HepG2 (cell line): ENCODE measurements around the gene IGFBP6.

Experiments used
- CEBPB ChIP-seq: IDR thresholded peaks from 2 replicates; pipeline ENCODE4 v1.6.1; 2011; ENCODE audit warnings: low read depth, low read length, improper control_type of control experiment, borderline replicate concordance
- NFATC3 ChIP-seq: sonication (generic); formaldehyde crosslinking; IDR thresholded peaks from 2 replicates; pipeline ENCODE4 v1.5.1; 2020; ENCODE audit warnings: mild to moderate bottlenecking, missing genetic modification reagents
- NR2F1 ChIP-seq, 2 experiments: fragments of 450-650 bp in 1 of 2; formaldehyde crosslinking in 1 of 2; IDR thresholded peaks; 2 replicates each; pipeline versions ENCODE4 v1.5.0 to v1.6.1; 2016 to 2020; ENCODE audit warnings: mild to moderate bottlenecking in 1 of 2, missing compliant biosample characterization in 1 of 2, missing genetic modification reagents in 1 of 2, moderate library complexity in 1 of 2
- POLR2AphosphoS5 ChIP-seq: IDR thresholded peaks from 2 replicates; pipeline ENCODE4 v1.6.1; 2012; ENCODE audit warnings: low read depth, low read length
- ZNF143 ChIP-seq: sonication (generic); formaldehyde crosslinking; IDR thresholded peaks from 2 replicates; pipeline ENCODE4 v1.4.0; 2020; ENCODE audit warnings: missing genetic modification reagents
- ZNF414 ChIP-seq: sonication (generic); formaldehyde crosslinking; IDR thresholded peaks from 2 replicates; pipeline ENCODE4 v1.5.0; 2020; ENCODE audit warnings: missing genetic modification reagents
- ZNF496 ChIP-seq: sonication (generic); formaldehyde crosslinking; IDR thresholded peaks from 2 replicates; pipeline ENCODE4 v1.8.1; 2023; ENCODE audit warnings: mild to moderate bottlenecking, moderate library complexity, missing genetic modification reagents; ENCODE audit not compliant: insufficient replicate concordance
- ZNF776 ChIP-seq: sonication (generic); formaldehyde crosslinking; IDR thresholded peaks from 2 replicates; pipeline ENCODE4 v1.4.0; 2020; ENCODE audit warnings: mild to moderate bottlenecking, missing genetic modification reagents
- TF ChIP-seq, protein P1 (sequence below): sonication (generic); formaldehyde crosslinking; IDR thresholded peaks from 2 replicates; pipeline ENCODE4 v1.4.0; 2020; ENCODE audit warnings: missing genetic modification reagents
- TF ChIP-seq, protein P2 (sequence below): sonication (generic); formaldehyde crosslinking; IDR thresholded peaks from 2 replicates; pipeline ENCODE4 v1.5.0; 2020; ENCODE audit warnings: mild to moderate bottlenecking, missing genetic modification reagents, moderate library complexity

- no peak for TF ChIP-seq CEBPB
- no peak for TF ChIP-seq ZNF414 (CRISPR knock-in tag)
- TF ChIP-seq ZNF496 (CRISPR knock-in tag), result no peak
- TF ChIP-seq POLR2AphosphoS5, result no peak
- no peak for TF ChIP-seq NR2F1 (CRISPR knock-in tag; IDR thresholded peaks at IDR 0.05)
- TF ChIP-seq ZNF776 (CRISPR knock-in tag), result no peak
- TF ChIP-seq, protein P1, sequence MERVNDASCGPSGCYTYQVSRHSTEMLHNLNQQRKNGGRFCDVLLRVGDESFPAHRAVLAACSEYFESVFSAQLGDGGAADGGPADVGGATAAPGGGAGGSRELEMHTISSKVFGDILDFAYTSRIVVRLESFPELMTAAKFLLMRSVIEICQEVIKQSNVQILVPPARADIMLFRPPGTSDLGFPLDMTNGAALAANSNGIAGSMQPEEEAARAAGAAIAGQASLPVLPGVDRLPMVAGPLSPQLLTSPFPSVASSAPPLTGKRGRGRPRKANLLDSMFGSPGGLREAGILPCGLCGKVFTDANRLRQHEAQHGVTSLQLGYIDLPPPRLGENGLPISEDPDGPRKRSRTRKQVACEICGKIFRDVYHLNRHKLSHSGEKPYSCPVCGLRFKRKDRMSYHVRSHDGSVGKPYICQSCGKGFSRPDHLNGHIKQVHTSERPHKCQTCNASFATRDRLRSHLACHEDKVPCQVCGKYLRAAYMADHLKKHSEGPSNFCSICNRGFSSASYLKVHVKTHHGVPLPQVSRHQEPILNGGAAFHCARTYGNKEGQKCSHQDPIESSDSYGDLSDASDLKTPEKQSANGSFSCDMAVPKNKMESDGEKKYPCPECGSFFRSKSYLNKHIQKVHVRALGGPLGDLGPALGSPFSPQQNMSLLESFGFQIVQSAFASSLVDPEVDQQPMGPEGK (CRISPR knock-in tag), result no peak
- TF ChIP-seq ZNF143 (CRISPR knock-in tag), result no peak
- TF ChIP-seq, protein P2, sequence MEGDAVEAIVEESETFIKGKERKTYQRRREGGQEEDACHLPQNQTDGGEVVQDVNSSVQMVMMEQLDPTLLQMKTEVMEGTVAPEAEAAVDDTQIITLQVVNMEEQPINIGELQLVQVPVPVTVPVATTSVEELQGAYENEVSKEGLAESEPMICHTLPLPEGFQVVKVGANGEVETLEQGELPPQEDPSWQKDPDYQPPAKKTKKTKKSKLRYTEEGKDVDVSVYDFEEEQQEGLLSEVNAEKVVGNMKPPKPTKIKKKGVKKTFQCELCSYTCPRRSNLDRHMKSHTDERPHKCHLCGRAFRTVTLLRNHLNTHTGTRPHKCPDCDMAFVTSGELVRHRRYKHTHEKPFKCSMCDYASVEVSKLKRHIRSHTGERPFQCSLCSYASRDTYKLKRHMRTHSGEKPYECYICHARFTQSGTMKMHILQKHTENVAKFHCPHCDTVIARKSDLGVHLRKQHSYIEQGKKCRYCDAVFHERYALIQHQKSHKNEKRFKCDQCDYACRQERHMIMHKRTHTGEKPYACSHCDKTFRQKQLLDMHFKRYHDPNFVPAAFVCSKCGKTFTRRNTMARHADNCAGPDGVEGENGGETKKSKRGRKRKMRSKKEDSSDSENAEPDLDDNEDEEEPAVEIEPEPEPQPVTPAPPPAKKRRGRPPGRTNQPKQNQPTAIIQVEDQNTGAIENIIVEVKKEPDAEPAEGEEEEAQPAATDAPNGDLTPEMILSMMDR (CRISPR knock-in tag), result no peak
- TF ChIP-seq NFATC3, result no peak
Measured at GRCh38 chr12:53090554-53090953, 6.9 kb upstream of the IGFBP6 start.
